Keratinocyte (primary cell): ENCODE measurements around the gene FRMD4B. TPM values are rescaled to one million over a fixed set of nuclear protein-coding genes. Genes with fewer than 3 reads are reported as not detected.

ENCODE experiments used
- DNase-seq: peaks from one replicate; pipeline ENCODE4 v3.0.0-alpha.2; 2011; ENCODE audit warnings: low read depth, missing footprints, low spot score
- FAIRE-seq: peaks from 2 replicates; lab custom pipeline; 2011; peaks lifted over from hg19 to GRCh38; lab: Jason Lieb, UNC
- H2AFZ ChIP-seq: 2 replicates; pipeline ENCODE4 v1.6.0; 2012; ENCODE audit warnings: low read length, control low read depth, inconsistent platforms; ENCODE audit not compliant: control insufficient read depth
- H3K27ac ChIP-seq: 2 replicates; pipeline ENCODE4 v1.5.1; 2011; ENCODE audit warnings: low read length; ENCODE audit not compliant: control insufficient read depth, insufficient read depth
- H3K27me3 ChIP-seq: 3 replicates; pipeline ENCODE4 v1.6.0; 2011; ENCODE audit warnings: low read length; ENCODE audit not compliant: control insufficient read depth, insufficient read depth; ENCODE audit errors: extremely low read depth
- H3K36me3 ChIP-seq, 2 experiments: 2 replicates in 1 of 2; 3 replicates in 1 of 2; pipeline ENCODE4 v1.5.1; 2011; ENCODE audit warnings: low read length in 2 of 2, mild to moderate bottlenecking in 1 of 2; ENCODE audit not compliant: control insufficient read depth in 2 of 2, insufficient read depth in 2 of 2; ENCODE audit errors: extremely low read depth in 1 of 2
- H3K4me1 ChIP-seq: 3 replicates; pipeline ENCODE4 v1.5.1; 2011; ENCODE audit warnings: low read length; ENCODE audit not compliant: control insufficient read depth, insufficient read depth; ENCODE audit errors: extremely low read depth
- H3K4me2 ChIP-seq: 3 replicates; pipeline ENCODE4 v1.6.0; 2011; ENCODE audit warnings: low read depth, low read length; ENCODE audit not compliant: control insufficient read depth, insufficient read depth; ENCODE audit errors: extremely low read depth
- H3K4me3 ChIP-seq, 3 experiments: fragments of 200-600 bp in 1 of 3; sonication (generic) in 1 of 3; 2 replicates in 2 of 3; 3 replicates in 1 of 3; pipeline ENCODE4 v1.5.1; 2011 to 2016; ENCODE audit warnings: low read length in 3 of 3, mild to moderate bottlenecking in 3 of 3, control low read depth in 2 of 3, inconsistent platforms in 1 of 3, low read depth in 1 of 3, mixed read lengths in 1 of 3, mixed run types in 1 of 3, moderate library complexity in 1 of 3; ENCODE audit not compliant: control insufficient read depth in 2 of 3, insufficient read depth in 2 of 3; ENCODE audit errors: extremely low read depth in 1 of 3
- H3K79me2 ChIP-seq: 2 replicates; pipeline ENCODE4 v1.6.0; 2012; ENCODE audit warnings: low read length; ENCODE audit not compliant: control insufficient read depth, insufficient read depth
- H3K9ac ChIP-seq: 3 replicates; pipeline ENCODE4 v1.6.0; 2011; ENCODE audit warnings: low read length; ENCODE audit not compliant: control insufficient read depth, insufficient read depth; ENCODE audit errors: extremely low read depth
- H3K9me1 ChIP-seq: 3 replicates; pipeline ENCODE4 v1.6.0; 2011; ENCODE audit warnings: low read length; ENCODE audit not compliant: control insufficient read depth, insufficient read depth; ENCODE audit errors: extremely low read depth
- H3K9me3 ChIP-seq: 2 replicates; pipeline ENCODE4 v1.5.1; 2012; ENCODE audit warnings: low read depth, low read length; ENCODE audit not compliant: control insufficient read depth
- H4K20me1 ChIP-seq: 3 replicates; pipeline ENCODE4 v1.6.0; 2011; ENCODE audit warnings: low read length; ENCODE audit not compliant: control insufficient read depth, insufficient read depth; ENCODE audit errors: extremely low read depth
- EZH2 ChIP-seq: IDR thresholded peaks from one replicate; pipeline ENCODE4 v1.6.1; 2012; ENCODE audit warnings: inconsistent platforms, mild to moderate bottlenecking, low read length, moderate library complexity
- dilution Hi-C: fragments of 300-500 bp; cut with MboI; formaldehyde crosslinking; loops from one replicate; pipeline ENCODE4 v1.7.0; 2020; ENCODE audit warnings: low sequenced_read_pairs; ENCODE audit not compliant: extremely low pct_ligation_motif_present
- polyA plus RNA-seq, 5 experiments: library from polyadenylated mRNA; depleted of rRNA in 3 of 5; stranded (reverse) in 3 of 5; stranded (forward) in 1 of 5; unstranded in 1 of 5; fragments of >200 nt; gene quantifications; 1 replicate in 1 of 5; 2 replicates in 3 of 5; 3 replicates in 1 of 5; pipeline versions ENCODE4 v1.2.1 to v1.2.3, GENCODE V29; 2011 to 2012; ENCODE audit warnings: missing spikeins in 2 of 5, low read depth in 1 of 5, low replicate concordance in 1 of 5
- TF ChIP-seq, protein P1 (sequence below), 3 experiments: IDR thresholded peaks in 1 of 3; conservative IDR thresholded peaks in 1 of 3; optimal IDR thresholded peaks in 1 of 3; 2 replicates in 2 of 3; 3 replicates in 1 of 3; pipeline versions ENCODE3 to v1.5.1; 2011; ENCODE audit warnings: low read length in 3 of 3, mild to moderate bottlenecking in 3 of 3, moderate library complexity in 2 of 3, control low read depth in 1 of 3, inconsistent platforms in 1 of 3; ENCODE audit not compliant: insufficient read depth in 2 of 3; ENCODE audit errors: extremely low read depth in 1 of 3

Gene FRMD4B
- polyA plus RNA-seq, 1 donor (not counting 4 experiments of a cell fraction or from before 2014, with no cell fraction given): 48.3 TPM

- DNase-seq: no peak
- no peak for FAIRE-seq
- Histone ChIP-seq H3K27ac (no peak overlapping the region), H3K79me2 (peaks cover 11% of the 10 kb centered on the region), H3K27me3 (no peaks in the 10 kb centered on the region), H4K20me1 (peaks cover 4% of the 10 kb centered on the region), H2AFZ (no peak overlapping the region), H3K4me2 (no peak overlapping the region), H3K4me3 (no peak overlapping the region), H3K9me3 (no peaks in the 10 kb centered on the region), H3K9ac (no peak overlapping the region), H3K4me1 (peaks cover 26% of the 10 kb centered on the region), H3K9me1 (peaks cover 3% of the 10 kb centered on the region), H3K36me3 (peaks cover 25 to 43% of the 10 kb centered on the region in 2 experiments)
- dilution Hi-C loops: no loop called here
- TF ChIP-seq, protein P1, sequence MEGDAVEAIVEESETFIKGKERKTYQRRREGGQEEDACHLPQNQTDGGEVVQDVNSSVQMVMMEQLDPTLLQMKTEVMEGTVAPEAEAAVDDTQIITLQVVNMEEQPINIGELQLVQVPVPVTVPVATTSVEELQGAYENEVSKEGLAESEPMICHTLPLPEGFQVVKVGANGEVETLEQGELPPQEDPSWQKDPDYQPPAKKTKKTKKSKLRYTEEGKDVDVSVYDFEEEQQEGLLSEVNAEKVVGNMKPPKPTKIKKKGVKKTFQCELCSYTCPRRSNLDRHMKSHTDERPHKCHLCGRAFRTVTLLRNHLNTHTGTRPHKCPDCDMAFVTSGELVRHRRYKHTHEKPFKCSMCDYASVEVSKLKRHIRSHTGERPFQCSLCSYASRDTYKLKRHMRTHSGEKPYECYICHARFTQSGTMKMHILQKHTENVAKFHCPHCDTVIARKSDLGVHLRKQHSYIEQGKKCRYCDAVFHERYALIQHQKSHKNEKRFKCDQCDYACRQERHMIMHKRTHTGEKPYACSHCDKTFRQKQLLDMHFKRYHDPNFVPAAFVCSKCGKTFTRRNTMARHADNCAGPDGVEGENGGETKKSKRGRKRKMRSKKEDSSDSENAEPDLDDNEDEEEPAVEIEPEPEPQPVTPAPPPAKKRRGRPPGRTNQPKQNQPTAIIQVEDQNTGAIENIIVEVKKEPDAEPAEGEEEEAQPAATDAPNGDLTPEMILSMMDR (optimal IDR thresholded peaks at IDR 0.05 in 1 of 3, IDR thresholded peaks at IDR 0.05 in 1 of 3, conservative IDR thresholded peaks at IDR 0.05 in 1 of 3; ENCODE audit: extremely low read depth in 1 of 3, insufficient read depth in 2 of 3, low read length in 3 of 3): no peak
- no peak for TF ChIP-seq EZH2
These were observed 203.1 kb downstream of the FRMD4B start for GRCh38 chr3:69182588-69183316.

DNA sequence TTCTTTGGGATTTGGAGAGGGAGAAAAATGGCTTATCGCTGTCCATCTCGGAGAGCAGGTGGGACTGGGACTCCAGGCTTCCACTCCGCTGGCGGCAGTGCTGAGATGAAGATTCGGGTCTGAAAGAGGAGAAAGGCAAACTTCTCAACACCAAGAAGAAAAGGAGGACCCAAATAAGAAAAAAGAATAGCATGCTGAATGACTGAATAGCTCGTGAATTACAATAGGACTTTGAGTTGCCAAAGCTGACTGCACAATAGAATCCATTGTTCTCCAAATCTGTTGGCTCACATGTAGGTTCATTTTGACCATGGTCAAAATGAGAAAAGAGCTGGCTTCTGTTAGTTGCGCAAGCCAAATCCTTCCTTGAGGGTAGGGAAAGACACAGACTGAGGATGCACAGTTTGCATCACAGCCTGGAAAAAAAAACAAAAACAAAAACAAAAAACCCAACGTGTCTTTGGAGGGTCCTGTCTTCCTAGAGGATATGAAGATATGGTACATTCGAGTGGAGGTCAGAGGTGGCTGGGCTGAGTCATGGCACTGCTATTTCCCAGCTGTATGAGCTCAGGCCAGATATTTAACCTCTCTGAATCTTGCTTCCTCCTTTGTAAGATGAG, 204.2 kb downstream of the FRMD4B start:
- Histone ChIP-seq H3K27me3 (no peaks in the 10 kb centered on the region), H4K20me1 (peaks cover 4% of the 10 kb centered on the region), H3K9ac (no peak overlapping the region), H3K9me1 (peaks cover 3% of the 10 kb centered on the region), H3K79me2 (peaks cover 14% of the 10 kb centered on the region), H3K4me2 (no peak overlapping the region), H3K9me3 (no peaks in the 10 kb centered on the region), H3K27ac (no peak overlapping the region), H3K36me3 (peaks cover 23 to 43% of the 10 kb centered on the region in 2 experiments), H2AFZ (no peak overlapping the region), H3K4me3 (no peak overlapping the region), H3K4me1 (peaks cover 26% of the 10 kb centered on the region)
- FAIRE-seq: no peak
- dilution Hi-C loops: no loop called here
- TF ChIP-seq EZH2: no peak
- TF ChIP-seq, protein P1 (optimal IDR thresholded peaks at IDR 0.05 in 1 of 3, IDR thresholded peaks at IDR 0.05 in 1 of 3, conservative IDR thresholded peaks at IDR 0.05 in 1 of 3; ENCODE audit: extremely low read depth in 1 of 3, insufficient read depth in 2 of 3, low read length in 3 of 3): no peak
- no peak for DNase-seq
